ENCODE data around the gene TXNDC11. TPM values are rescaled to one million over a fixed set of nuclear protein-coding genes. Genes with fewer than 3 reads are reported as not detected.

TXNDC11 gene
- total RNA-seq, 1 donor from 2014 or later, result 86.5 TPM

- H3K9me3 ChIP-seq, result no peaks in the 10 kb centered on the region
- H3K36me3 ChIP-seq, result peaks cover 45 to 54% of the 10 kb centered on the region in 2 donors
- DNase-seq (ENCODE audit: low spot score in 2 of 2), result no peak
- TF ChIP-seq CTCF (IDR thresholded peaks at IDR 0.05), result no peak
- no peak overlapping the region for H3K4me3 ChIP-seq
- intact Hi-C loops (cut with DNase I), result no loop called here
- H3K27me3 ChIP-seq, result no peaks in the 10 kb centered on the region
- H3K27ac ChIP-seq, result peak overlapping the region in 1 of 2 donors; percentile 19
- peaks cover 0 to 3% of the 10 kb centered on the region in 2 donors for H3K4me1 ChIP-seq
Measured at GRCh38 chr16:11734025-11734652, 8.5 kb downstream of the TXNDC11 start.

- H3K27me3 ChIP-seq, result no peaks in the 10 kb centered on the region
- peaks cover 45 to 74% of the 10 kb centered on the region in 2 donors for H3K36me3 ChIP-seq
- H3K4me3 ChIP-seq, result no peak overlapping the region
- intact Hi-C loops (cut with DNase I), result no loop called here
- H3K27ac ChIP-seq, result no peak overlapping the region
- no peak for DNase-seq (ENCODE audit: low spot score in 2 of 2)
- no peak for TF ChIP-seq CTCF (IDR thresholded peaks at IDR 0.05)
- H3K4me1 ChIP-seq, result no peaks in the 10 kb centered on the region
- H3K9me3 ChIP-seq, result no peaks in the 10 kb centered on the region
Measured at GRCh38 chr16:11731222-11731621, 11.4 kb downstream of the TXNDC11 start.

GRCh38 chr16:11729787-11730186 is 12.9 kb downstream of the TXNDC11 start:
- Histone ChIP-seq H3K9me3 (no peaks in the 10 kb centered on the region), H3K4me3 (no peak overlapping the region), H3K27me3 (no peaks in the 10 kb centered on the region), H3K27ac (no peak overlapping the region), H3K36me3 (peaks cover 48 to 76% of the 10 kb centered on the region in 2 donors), H3K4me1 (no peaks in the 10 kb centered on the region)
- TF ChIP-seq CTCF (IDR thresholded peaks at IDR 0.05), result no peak
- DNase-seq (ENCODE audit: low spot score in 2 of 2), result no peak
- intact Hi-C loops (cut with DNase I), result no loop called here

- H3K36me3 ChIP-seq, result peaks cover 45 to 77% of the 10 kb centered on the region in 2 donors
- H3K27ac ChIP-seq, result no peak overlapping the region
- no peak for TF ChIP-seq CTCF (IDR thresholded peaks at IDR 0.05)
- H3K4me3 ChIP-seq, result no peak overlapping the region
- H3K9me3 ChIP-seq, result no peaks in the 10 kb centered on the region
- intact Hi-C loops (cut with DNase I), result no loop called here
- H3K27me3 ChIP-seq, result no peaks in the 10 kb centered on the region
- no peaks in the 10 kb centered on the region for H3K4me1 ChIP-seq
- DNase-seq (ENCODE audit: low spot score in 2 of 2), result no peak
Measured at GRCh38 chr16:11727796-11728543, 14.7 kb downstream of the TXNDC11 start.

GRCh38 chr16:11726008-11726407 is 16.6 kb downstream of the TXNDC11 start:
- Histone ChIP-seq H3K9me3 (no peaks in the 10 kb centered on the region), H3K27ac (no peak overlapping the region), H3K36me3 (peaks cover 40 to 74% of the 10 kb centered on the region in 2 donors), H3K27me3 (no peaks in the 10 kb centered on the region), H3K4me1 (peaks cover 0 to 2% of the 10 kb centered on the region in 2 donors), H3K4me3 (no peak overlapping the region)
- no peak for DNase-seq (ENCODE audit: low spot score in 2 of 2)
- no peak for TF ChIP-seq CTCF (IDR thresholded peaks at IDR 0.05)
- intact Hi-C loops (cut with DNase I), result no loop called here

All from ascending aorta (tissue), 2 donors.